ENCODE results near the gene GNG13. TPM values are rescaled to one million over a fixed set of nuclear protein-coding genes. Genes with fewer than 3 reads are reported as not detected.

GNG13 gene
- total and polyA plus RNA-seq, 9 of the 15 experiments (the other 6 are each of a cell fraction or from before 2014, with no cell fraction given) = not detected

GRCh38 chr16:802461-802860, 1.9 kb upstream of the GNG13 start:
- no peak overlapping the region for H3K27ac ChIP-seq (ENCODE audit: extremely low read depth, low read depth, low read length)
- 51% methylated on average over 6 of the region's 7 CpGs for WGBS (ENCODE audit: insufficient coverage, low coverage, missing lambda C conversion rate)
- TF ChIP-seq SUPT5H (IDR thresholded peaks at IDR 0.05) = peak; percentile 47
- TF ChIP-seq POLR2G (IDR thresholded peaks at IDR 0.05; ENCODE audit: low read depth, low read length) = peak; percentile 64
- 0 out of 2 replicates have a peak, but pooled peaks have one; percentile 26 for TF ChIP-seq POLR2A (conservative IDR thresholded peaks at IDR 0.05)
- TF ChIP-seq ARID4B (CRISPR knock-in tag; IDR thresholded peaks at IDR 0.05) = no peak
- TF ChIP-seq CHD1 (IDR thresholded peaks at IDR 0.05; ENCODE audit: low read length) = no peak
- H3K9me1 ChIP-seq (ENCODE audit: control insufficient read depth, insufficient read depth, low read length) = no peaks in the 10 kb centered on the region
- no peaks in the 10 kb centered on the region for H3K27me3 ChIP-seq (ENCODE audit: control insufficient read depth in 2 of 2, insufficient read depth in 2 of 2, low read length in 2 of 2)
- DNase-seq (ENCODE audit: extremely low read depth in 1 of 4, low spot score in 3 of 4) (no peak), ATAC-seq (no peak), FAIRE-seq (no peak)
- peaks cover 0 to 86% of the 10 kb centered on the region in 2 experiments; a peak in 2 of 5 replicates for H3K4me1 ChIP-seq (replicated peaks in 1 of 2; ENCODE audit: control insufficient read depth in 2 of 2, insufficient read depth in 2 of 2, low read length in 2 of 2)
- intact Hi-C loops (cut with micrococcal nuclease) = no loop called here
- no peak overlapping the region for H2AFZ ChIP-seq (ENCODE audit: low read depth, low read length)
- peaks cover 6% of the 10 kb centered on the region; the same call in 2 of the 3 replicates for H3K79me2 ChIP-seq (ENCODE audit: control insufficient read depth, insufficient read depth, low read length)
- POLR2A ChIA-PET = interaction anchor here (0.6 to 0.7 kb wide), 2 partner anchors 13 to 481 kb away, joined by 3 read pairs; no protein-coding TSS in a partner anchor
- no peak overlapping the region for H3K4me2 ChIP-seq (ENCODE audit: insufficient read depth, low read length)
- peaks cover 5% of the 10 kb centered on the region; the same call in 1 of the 3 replicates for H3K36me3 ChIP-seq (ENCODE audit: control insufficient read depth, insufficient read depth, low read length)
- CTCF ChIA-PET (ENCODE audit: low intra/inter-chr PET ratio) = no interaction called here
- H3K9ac ChIP-seq (ENCODE audit: insufficient read depth in 1 of 2, low read depth in 2 of 2, low read length in 2 of 2) = no peak overlapping the region
- H3K4me3 ChIP-seq = no peak overlapping the region
- in situ Hi-C loops (cut with MboI) = no loop called here
- H3K9me3 ChIP-seq (replicated peaks; ENCODE audit: control insufficient read depth, insufficient read depth, low read depth, low read length) = no peaks in the 10 kb centered on the region
- BruUV-seq (replicated peaks) = no TSS peak
- H4K20me1 ChIP-seq (replicated peaks; ENCODE audit: control insufficient read depth, insufficient read depth, low read length) = peaks cover 11% of the 10 kb centered on the region

Measured in K562 (cell line).